ENCODE data around the gene RLBP1. TPM values are rescaled to one million over a fixed set of nuclear protein-coding genes. Genes with fewer than 3 reads are reported as not detected.

The RLBP1 gene
- polyA plus RNA-seq, 1 donor from 2014 or later = 0.16 TPM

GRCh38 chr15:89226359-89227221 lies 5.2 kb upstream of the RLBP1 start:
- Histone ChIP-seq H3K4me2 (ENCODE audit: low read length) (no peak overlapping the region), H3F3A (ENCODE audit: insufficient read depth, low read length, poor library complexity, severe bottlenecking) (no peaks in the 10 kb centered on the region), H3K27ac (ENCODE audit: low read length) (no peak overlapping the region), H3K9me2 (ENCODE audit: insufficient read depth, low read length) (no peaks in the 10 kb centered on the region), H2AFZ (ENCODE audit: low read depth, low read length) (no peak overlapping the region), H4K20me1 (ENCODE audit: insufficient read depth) (no peaks in the 10 kb centered on the region), H3K36me3 (ENCODE audit: insufficient read depth, low read length) (no peaks in the 10 kb centered on the region), H3K4me3 (ENCODE audit: low read length) (no peak overlapping the region), H3K9me3 (ENCODE audit: low read length) (no peaks in the 10 kb centered on the region), H3K79me2 (replicated peaks; ENCODE audit: insufficient read depth, low read length) (no peaks in the 10 kb centered on the region), H3K9ac (ENCODE audit: low read length) (no peak overlapping the region), H3K27me3 (ENCODE audit: insufficient read depth, low read depth, low read length) (no peaks in the 10 kb centered on the region)
- no peak for TF ChIP-seq EZH2 (IDR thresholded peaks at IDR 0.05; ENCODE audit: borderline replicate concordance, insufficient read depth, low read length, poor library complexity, severe bottlenecking)
- TF ChIP-seq POLR2AphosphoS5 (IDR thresholded peaks at IDR 0.05) = no peak
- no peak for TF ChIP-seq RAD21 (conservative IDR thresholded peaks at IDR 0.05)
- TF ChIP-seq SMC3 (conservative IDR thresholded peaks at IDR 0.05; ENCODE audit: poor library complexity) = no peak
- TF ChIP-seq CTCF (IDR thresholded peaks at IDR 0.05; ENCODE audit: poor library complexity, severe bottlenecking) = no peak
- TF ChIP-seq TAF1 (IDR thresholded peaks at IDR 0.05; ENCODE audit: low read depth) = no peak
- no peak for TF ChIP-seq EP300 (conservative IDR thresholded peaks at IDR 0.05; ENCODE audit: poor library complexity, severe bottlenecking)
- no peak for TF ChIP-seq MXI1 (conservative IDR thresholded peaks at IDR 0.05; ENCODE audit: poor library complexity, severe bottlenecking)
- TF ChIP-seq REST (IDR thresholded peaks at IDR 0.05; ENCODE audit: borderline replicate concordance) = no peak

- Histone ChIP-seq H3K9me3 (ENCODE audit: low read length) (no peaks in the 10 kb centered on the region), H2AFZ (ENCODE audit: low read depth, low read length) (no peak overlapping the region)
Observed at GRCh38 chr15:89225588-89225987, 4.2 kb upstream of the RLBP1 start.

More at GRCh38 chr15:89225588-89225987, 4.2 kb upstream of the RLBP1 start:
- H3K79me2 ChIP-seq (replicated peaks; ENCODE audit: insufficient read depth, low read length) = no peaks in the 10 kb centered on the region
- no peak overlapping the region for H3K4me2 ChIP-seq (ENCODE audit: low read length)
- H4K20me1 ChIP-seq (ENCODE audit: insufficient read depth) = no peaks in the 10 kb centered on the region
- no peaks in the 10 kb centered on the region for H3F3A ChIP-seq (ENCODE audit: insufficient read depth, low read length, poor library complexity, severe bottlenecking)
- no peak overlapping the region for H3K4me3 ChIP-seq (ENCODE audit: low read length)
- H3K27ac ChIP-seq (ENCODE audit: low read length) = no peak overlapping the region
- H3K9ac ChIP-seq (ENCODE audit: low read length) = no peak overlapping the region
- H3K36me3 ChIP-seq (ENCODE audit: insufficient read depth, low read length) = no peaks in the 10 kb centered on the region
- TF ChIP-seq REST (IDR thresholded peaks at IDR 0.05; ENCODE audit: borderline replicate concordance) (no peak), MXI1 (conservative IDR thresholded peaks at IDR 0.05; ENCODE audit: poor library complexity, severe bottlenecking) (no peak), SMC3 (conservative IDR thresholded peaks at IDR 0.05; ENCODE audit: poor library complexity) (no peak), RAD21 (conservative IDR thresholded peaks at IDR 0.05) (no peak), TAF1 (IDR thresholded peaks at IDR 0.05; ENCODE audit: low read depth) (no peak), EZH2 (IDR thresholded peaks at IDR 0.05; ENCODE audit: borderline replicate concordance, insufficient read depth, low read length, poor library complexity, severe bottlenecking) (no peak), CTCF (IDR thresholded peaks at IDR 0.05; ENCODE audit: poor library complexity, severe bottlenecking) (no peak), POLR2AphosphoS5 (IDR thresholded peaks at IDR 0.05) (no peak), EP300 (conservative IDR thresholded peaks at IDR 0.05; ENCODE audit: poor library complexity, severe bottlenecking) (no peak)
- no peaks in the 10 kb centered on the region for H3K27me3 ChIP-seq (ENCODE audit: insufficient read depth, low read depth, low read length)
- H3K9me2 ChIP-seq (ENCODE audit: insufficient read depth, low read length) = no peaks in the 10 kb centered on the region

Data from neural cell (in vitro differentiated cells).